GM12892 (cell line): ENCODE results near the gene RCCD1.
A peak's percentile ranks its signal among the peaks of the same experiment; 100 is the strongest.

ENCODE experiments used
- POLR2A ChIP-seq: IDR thresholded peaks from 2 replicates; pipeline ENCODE4 v1.6.1; 2011; ENCODE audit warnings: low read depth, low read length, control low read depth
- POLR2AphosphoS5 ChIP-seq: IDR thresholded peaks from 2 replicates; pipeline ENCODE4 v1.6.1; 2011; ENCODE audit warnings: low read depth, low read length, control low read depth
- TAF1 ChIP-seq: IDR thresholded peaks from 2 replicates; pipeline ENCODE4 v1.6.1; 2011; ENCODE audit warnings: low read depth, mild to moderate bottlenecking, control low read depth, low read length, borderline replicate concordance

- TF ChIP-seq TAF1: peak; percentile 82
- TF ChIP-seq POLR2AphosphoS5: 0 out of 2 replicates have a peak, but pooled peaks have one; percentile 30
- peak; percentile 68 for TF ChIP-seq POLR2A
Measured at GRCh38 chr15:90931828-90932659, 22.6 kb upstream of the RCCD1 start, which contains the start of gene HDDC3.
